HepG2 (cell line): ENCODE measurements around the gene TRIM54. TPM values are rescaled to one million over a fixed set of nuclear protein-coding genes. Genes with fewer than 3 reads are reported as not detected.
"Not testable (repeated sequence)": the region's sequence is repeated elsewhere in the genome, so short reads cannot be mapped to it uniquely, and the experiment has no call there.

Experiments
- ATAC-seq: fragments of 200-7000 bp; cut with Tn5 transposase; 3 replicates; pipeline ENCODE4 v1.9.1; 2020; ENCODE audit warnings: mild to moderate bottlenecking, moderate library complexity
- BruUV-seq: library from RNA; stranded (reverse); fragments of 400-500 nt; replicated peaks from 2 replicates; lab custom pipeline; 2021; lab: Mats Ljungman, UMichigan
- CTCF ChIA-PET: fragments of 300-600 bp; formaldehyde crosslinking; extraction: SDS; loops from one replicate; lab custom pipeline; 2021; ENCODE audit warnings: low total read pairs, inconsistent platforms, low intra/inter-chr PET ratio; lab: Yijun Ruan, JAX
- POLR2A ChIA-PET: fragments of 350-600 bp; sonication (Branson Sonifier 250); formaldehyde crosslinking; loops from one replicate; lab custom pipeline; 2020; ENCODE audit warnings: antibody characterized with exemption, inconsistent platforms; lab: Yijun Ruan, JAX
- DNase-seq: peaks from one replicate; pipeline ENCODE4 v3.0.0-alpha.2; 2015; ENCODE audit warnings: low spot score
- FAIRE-seq: peaks from 3 replicates; lab custom pipeline; 2011; peaks lifted over from hg19 to GRCh38; lab: Jason Lieb, UNC
- H2AFZ ChIP-seq: one replicate; pipeline ENCODE4 v1.6.1; 2011; ENCODE audit warnings: low read length, inconsistent platforms
- H3K27ac ChIP-seq: fragments of 300-600 bp; 3 replicates; pipeline ENCODE4 v1.8.0; 2011; ENCODE audit warnings: mixed run types, mild to moderate bottlenecking, mixed read lengths, low read length, inconsistent platforms; ENCODE audit not compliant: insufficient read depth; ENCODE audit errors: extremely low read length
- H3K27me3 ChIP-seq, 2 experiments: fragments of 200-600 bp in 1 of 2; 2 replicates in 1 of 2; 3 replicates in 1 of 2; pipeline versions ENCODE4 v1.6.0 to v1.8.0; 2011; ENCODE audit warnings: low read length in 2 of 2, mild to moderate bottlenecking in 2 of 2, moderate library complexity in 2 of 2, inconsistent platforms in 1 of 2; ENCODE audit not compliant: insufficient read depth in 2 of 2, control insufficient read depth in 1 of 2
- H3K36me3 ChIP-seq, 2 experiments: fragments of 200-600 bp in 1 of 2; replicated peaks in 1 of 2; 2 replicates in 1 of 2; 3 replicates in 1 of 2; pipeline versions ENCODE4 v1.5.1 to v1.8.0; 2011; ENCODE audit warnings: low read length in 2 of 2, inconsistent platforms in 1 of 2; ENCODE audit not compliant: insufficient read depth in 2 of 2, control insufficient read depth in 1 of 2
- H3K4me1 ChIP-seq: 2 replicates; pipeline ENCODE4 v1.5.1; 2012; ENCODE audit warnings: low read length, inconsistent platforms; ENCODE audit not compliant: insufficient read depth
- H3K4me2 ChIP-seq: 2 replicates; pipeline ENCODE4 v1.6.0; 2011; ENCODE audit warnings: low read depth, low read length, inconsistent platforms
- H3K4me3 ChIP-seq, 3 experiments: fragments of 200-600 bp in 1 of 3; sonication (generic), shearing (Covaris generic) in 1 of 3; replicated peaks in 1 of 3; 2 replicates each; pipeline ENCODE4 v1.5.1; 2011 to 2016; ENCODE audit warnings: low read length in 3 of 3, inconsistent platforms in 2 of 3, low read depth in 2 of 3, mild to moderate bottlenecking in 2 of 3, control low read depth in 1 of 3, mixed read lengths in 1 of 3; ENCODE audit not compliant: insufficient read depth in 1 of 3
- H3K79me2 ChIP-seq: one replicate; pipeline ENCODE4 v1.6.1; 2011; ENCODE audit warnings: low read length, inconsistent platforms; ENCODE audit not compliant: insufficient read depth
- H3K9ac ChIP-seq: 2 replicates; pipeline ENCODE4 v1.6.0; 2011; ENCODE audit warnings: mild to moderate bottlenecking, low read depth, low read length, inconsistent platforms; ENCODE audit not compliant: insufficient read depth
- H3K9me3 ChIP-seq: 2 replicates; pipeline ENCODE4 v1.5.1; 2012; ENCODE audit warnings: mild to moderate bottlenecking, low read length
- H4K20me1 ChIP-seq: 2 replicates; pipeline ENCODE4 v1.6.0; 2011; ENCODE audit warnings: inconsistent platforms, mild to moderate bottlenecking, low read length, moderate library complexity; ENCODE audit not compliant: insufficient read depth
- ARNTL ChIP-seq: sonication (generic); formaldehyde crosslinking; IDR thresholded peaks from 2 replicates; pipeline ENCODE4 v1.4.0; 2020; ENCODE audit warnings: mild to moderate bottlenecking, missing genetic modification reagents
- BCL6 ChIP-seq: IDR thresholded peaks from 2 replicates; pipeline ENCODE4 v1.6.1; 2016; ENCODE audit warnings: missing genetic modification reagents, missing compliant biosample characterization
- GTF2F1 ChIP-seq: fragments of 150-350 bp; IDR thresholded peaks from 2 replicates; pipeline ENCODE4 v1.6.1; 2014; ENCODE audit warnings: low read length
- LCORL ChIP-seq, 2 experiments: fragments of 450-650 bp in 1 of 2; sonication (generic) in 1 of 2; formaldehyde crosslinking in 1 of 2; IDR thresholded peaks; 2 replicates each; pipeline versions ENCODE4 v1.5.0 to v1.6.1; 2017 to 2020; ENCODE audit warnings: antibody characterized with exemption in 1 of 2, missing genetic modification reagents in 1 of 2
- PAF1 ChIP-seq: IDR thresholded peaks from 2 replicates; pipeline ENCODE4 v1.6.1; 2016; ENCODE audit warnings: missing genetic modification reagents, missing compliant biosample characterization
- PRMT3 ChIP-seq: sonication (generic); formaldehyde crosslinking; IDR thresholded peaks from 2 replicates; pipeline ENCODE4 v1.8.1; 2022; ENCODE audit warnings: low read depth, mild to moderate bottlenecking, moderate library complexity, missing genetic modification reagents, borderline replicate concordance
- ZNF891 ChIP-seq: sonication (generic); formaldehyde crosslinking; IDR thresholded peaks from 2 replicates; pipeline ENCODE4 v1.5.0; 2020; ENCODE audit warnings: mild to moderate bottlenecking, missing genetic modification reagents
- WGBS: methylation state at CpG from one replicate; pipeline ENCODE4 v1.1.6; 2017; ENCODE audit warnings: low lambda C conversion rate; 5-methylcytosine and 5-hydroxymethylcytosine counted together
- in situ Hi-C: cut with HindIII; loops from 2 replicates; pipeline ENCODE4 v1.10.0; 2017; ENCODE audit warnings: low pct_unique_long_range_greater_than_20kb; ENCODE audit not compliant: extremely low pct_ligation_motif_present
- intact Hi-C: fragments of 100-400 bp; cut with micrococcal nuclease; formaldehyde crosslinking; loops from one replicate; pipeline ENCODE4 v1.10.0; 2022; ENCODE audit not compliant: unreplicated experiment
- polyA plus RNA-seq, 8 experiments: library from polyadenylated mRNA; depleted of rRNA in 3 of 8; stranded (reverse) in 7 of 8; unstranded in 1 of 8; fragments of >200 nt; fragmentation: Illumina TruSeq in 4 of 8; extraction: Trizol in 4 of 8; gene quantifications; 2 replicates each; pipeline versions ENCODE4 v1.2.1 to v1.2.3, GENCODE V29; 2011 to 2016; ENCODE audit warnings: low read depth in 4 of 8, missing spikeins in 1 of 8, mixed read lengths in 1 of 8; ENCODE audit not compliant: insufficient read depth in 1 of 8
- total RNA-seq, 5 experiments: library from RNA; depleted of rRNA; stranded (reverse); fragments of >200 nt; fragmentation: Illumina TruSeq; extraction: Trizol; gene quantifications; 2 replicates each; pipeline ENCODE4 v1.2.3, GENCODE V29; 2016; ENCODE audit warnings: low read depth in 1 of 5

Gene TRIM54
- total and polyA plus RNA-seq, 2 of the 13 experiments (the other 11 are each of a cell fraction or from before 2014, with no cell fraction given): 0.07 to 0.13 TPM

DNA sequence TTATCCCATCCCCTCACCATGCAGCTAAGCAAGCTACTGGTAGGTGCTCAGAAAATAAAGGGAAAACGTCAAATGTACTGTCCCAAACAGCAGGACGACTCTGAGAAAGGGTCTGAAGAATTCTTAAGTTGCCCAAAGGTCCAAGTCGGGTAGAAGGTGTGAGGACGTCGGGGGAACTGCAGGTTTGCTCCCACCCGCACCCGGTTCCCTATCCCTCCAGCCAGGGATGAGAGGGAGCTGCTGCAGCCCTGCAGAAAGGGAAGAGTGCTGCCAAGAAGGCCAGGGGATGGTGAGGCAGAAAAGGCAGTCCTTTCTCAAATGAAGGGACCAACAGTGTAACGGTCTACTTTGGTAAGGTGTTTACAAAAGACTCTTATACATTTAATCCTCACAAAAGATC is 32.9 kb downstream of the TRIM54 start (continued):
- TF ChIP-seq PAF1 (no peak), ARNTL (CRISPR knock-in tag) (no peak)
- TF ChIP-seq, all 625 proteins: peak for 0

- H3K9ac ChIP-seq: no peak overlapping the region
- ChIA-PET CTCF (no interaction called here), POLR2A (interaction anchor here (1.0 to 1.5 kb wide), 3 partner anchors 9 to 53 kb away, joined by 3 to 6 read pairs (median 5); partner anchors contain the start of genes EIF2B4 and UCN)
- no peak overlapping the region for H3K27ac ChIP-seq
- FAIRE-seq: no peak
- no peaks in the 10 kb centered on the region for H3K9me3 ChIP-seq
- ATAC-seq: no peak
- TF ChIP-seq ZNF891 (0 out of 2 replicates have a peak, but pooled peaks have one; percentile 28), GTF2F1 (no peak), LCORL (IDR thresholded peaks at IDR 0.05) (peak; percentile 10; the same call in 1 of the 2 replicates), LCORL (CRISPR knock-in tag; IDR thresholded peaks at IDR 0.05) (no peak), BCL6 (CRISPR knock-in tag) (no peak), PRMT3 (CRISPR knock-in tag) (no peak)
- in situ Hi-C loops (no loop called here), intact Hi-C loops (no loop called here)
- H3K4me3 ChIP-seq: no peak overlapping the region
- no peaks in the 10 kb centered on the region; a peak in 1 of 5 replicates for H3K36me3 ChIP-seq
- no peak overlapping the region for H3K4me2 ChIP-seq
- H4K20me1 ChIP-seq: no peaks in the 10 kb centered on the region
- peaks cover 42% of the 10 kb centered on the region for H3K4me1 ChIP-seq
- DNase-seq: no peak
- BruUV-seq: no TSS peak
- H3K79me2 ChIP-seq: peaks cover 6% of the 10 kb centered on the region
- 76% methylated on average over 8 of the region's 12 CpGs for WGBS
- H3K27me3 ChIP-seq: no peaks in the 10 kb centered on the region
- no peak overlapping the region for H2AFZ ChIP-seq
Measured at GRCh38 chr2:27316655-27317412, 34.6 kb downstream of the TRIM54 start.

- intact Hi-C loops, H3K4me3 ChIP-seq, H4K20me1 ChIP-seq, H3K9ac ChIP-seq, H2AFZ ChIP-seq, DNase-seq, FAIRE-seq, ATAC-seq, H3K36me3 ChIP-seq, H3K9me3 ChIP-seq, H3K27me3 ChIP-seq, BruUV-seq, H3K27ac ChIP-seq, H3K4me2 ChIP-seq: not testable (repeated sequence)
- POLR2A ChIA-PET: interaction anchor here (1.4 to 5.0 kb wide), 4 partner anchors 17 to 90 kb away, joined by 5 to 52 read pairs (median 10); partner anchors contain the start of genes EIF2B4, GTF3C2 and PPM1G
- Histone ChIP-seq H3K79me2 (peaks cover 25% of the 10 kb centered on the region), H3K4me1 (peaks cover 40% of the 10 kb centered on the region)
- CTCF ChIA-PET: interaction anchor here (0.6 to 1.9 kb wide), 3 partner anchors 9 to 50 kb away, joined by 3 to 15 read pairs (median 8); partner anchors contain the start of genes EIF2B4 and SNX17
- 97% methylated on average over 15 of the region's 15 CpGs for WGBS
- in situ Hi-C loops: loop anchor here (5.0 kb wide), 1 partner anchor 52 kb away; the partner anchor contains the start of genes EIF2B4 and SNX17
Measured at GRCh38 chr2:27319839-27320238, 37.6 kb downstream of the TRIM54 start.
